A673 (cell line): ENCODE data around the gene HNF1B. TPM values are rescaled to one million over a fixed set of nuclear protein-coding genes. Genes with fewer than 3 reads are reported as not detected.

Experiments
- BruUV-seq: library from RNA; stranded (reverse); fragments of 400-500 nt; replicated peaks from 2 replicates; lab custom pipeline; 2021; lab: Mats Ljungman, UMichigan
- CTCF ChIA-PET: fragments of 300-600 bp; sonication (Branson Sonifier 250); formaldehyde crosslinking; loops from one replicate; lab custom pipeline; 2022; ENCODE audit warnings: antibody characterized with exemption; lab: Charles Lee
- POLR2A ChIA-PET: fragments of 300-600 bp; sonication (Branson Sonifier 250); formaldehyde crosslinking; loops from one replicate; lab custom pipeline; 2022; ENCODE audit warnings: antibody characterized with exemption; ENCODE audit not compliant: low non-redundant PET; lab: Charles Lee
- DNase-seq: peaks from one replicate; pipeline ENCODE4 v3.0.0-alpha.2; 2015; ENCODE audit warnings: low spot score
- H3K27ac ChIP-seq: fragments of 200-600 bp; sonication (generic); 2 replicates; pipeline ENCODE4 v1.5.1; 2016; ENCODE audit warnings: mixed run types, low read depth, mild to moderate bottlenecking, mixed read lengths, antibody characterized with exemption, low read length; ENCODE audit not compliant: poor library complexity, severe bottlenecking
- H3K27me3 ChIP-seq: fragments of 200-600 bp; sonication (generic); replicated peaks from 2 replicates; pipeline ENCODE4 v1.6.1; 2017; ENCODE audit warnings: mixed run types, low read depth, mild to moderate bottlenecking, mixed read lengths, antibody characterized with exemption, low read length; ENCODE audit not compliant: insufficient read depth, poor library complexity
- H3K36me3 ChIP-seq: fragments of 200-600 bp; sonication (generic); 2 replicates; pipeline ENCODE4 v1.6.1; 2016; ENCODE audit warnings: mixed run types, mild to moderate bottlenecking, mixed read lengths, antibody characterized with exemption, low read length; ENCODE audit not compliant: insufficient read depth, poor library complexity, severe bottlenecking
- H3K4me1 ChIP-seq: fragments of 200-600 bp; sonication (generic); 2 replicates; pipeline ENCODE4 v1.6.1; 2017; ENCODE audit warnings: mixed run types, mild to moderate bottlenecking, mixed read lengths, antibody characterized with exemption, low read length; ENCODE audit not compliant: insufficient read depth, poor library complexity, severe bottlenecking
- H3K4me3 ChIP-seq: fragments of 200-600 bp; sonication (generic); 2 replicates; pipeline ENCODE4 v1.5.1; 2016; ENCODE audit warnings: low read depth, mixed run types, mild to moderate bottlenecking, mixed read lengths, low read length; ENCODE audit not compliant: poor library complexity, severe bottlenecking
- H3K9me3 ChIP-seq: fragments of 200-600 bp; sonication (generic); 2 replicates; pipeline ENCODE4 v1.6.1; 2016; ENCODE audit warnings: mixed run types, low read depth, mild to moderate bottlenecking, mixed read lengths, antibody characterized with exemption, low read length; ENCODE audit not compliant: poor library complexity, severe bottlenecking
- CTCF ChIP-seq: fragments of 300-800, 200-600 bp; sonication (generic); conservative IDR thresholded peaks from 2 replicates; pipeline ENCODE4 v1.5.1; 2017; ENCODE audit warnings: low read depth, mild to moderate bottlenecking, antibody characterized with exemption, low read length, moderate library complexity, mixed read lengths
- EZH2 ChIP-seq: fragments of 200-600 bp; sonication (generic); IDR thresholded peaks from 2 replicates; pipeline ENCODE4 v1.6.1; 2017; ENCODE audit warnings: borderline replicate concordance, low read depth, mild to moderate bottlenecking, mixed read lengths, antibody characterized with exemption, low read length; ENCODE audit not compliant: poor library complexity, severe bottlenecking
- intact Hi-C: fragments of 100-400 bp; cut with micrococcal nuclease; formaldehyde crosslinking; loops from one replicate; pipeline ENCODE4 v1.10.0; 2022; ENCODE audit not compliant: unreplicated experiment
- total RNA-seq: library from RNA; stranded (reverse); gene quantifications from 2 replicates; pipeline ENCODE4 v1.2.3, GENCODE V29; 2021

HNF1B gene
- total RNA-seq, 1 experiment from 2014 or later: not detected

GRCh38 chr17:37754363-37754762 lies 9.5 kb upstream of the HNF1B start:
- no peak for DNase-seq
- H3K27ac ChIP-seq: no peak overlapping the region
- no TSS peak for BruUV-seq
- POLR2A ChIA-PET: no interaction called here
- no peaks in the 10 kb centered on the region for H3K36me3 ChIP-seq
- H3K4me1 ChIP-seq: no peaks in the 10 kb centered on the region
- no peaks in the 10 kb centered on the region for H3K9me3 ChIP-seq
- H3K4me3 ChIP-seq: no peak overlapping the region
- CTCF ChIA-PET: no interaction called here
- intact Hi-C loops: no loop called here
- no peaks in the 10 kb centered on the region for H3K27me3 ChIP-seq
- TF ChIP-seq EZH2 (no peak), CTCF (no peak)

GRCh38 chr17:37752482-37752881 lies 7.6 kb upstream of the HNF1B start:
- intact Hi-C loops: no loop called here
- Histone ChIP-seq H3K9me3 (no peaks in the 10 kb centered on the region), H3K27ac (no peak overlapping the region), H3K4me1 (no peaks in the 10 kb centered on the region), H3K4me3 (no peak overlapping the region), H3K27me3 (peaks cover 9% of the 10 kb centered on the region), H3K36me3 (no peaks in the 10 kb centered on the region)
- DNase-seq: no peak
- TF ChIP-seq CTCF: no peak
- no peak for TF ChIP-seq EZH2
- ChIA-PET CTCF (no interaction called here), POLR2A (no interaction called here)
- no TSS peak for BruUV-seq

- Histone ChIP-seq H3K9me3 (no peaks in the 10 kb centered on the region), H3K36me3 (no peaks in the 10 kb centered on the region), H3K27me3 (peaks cover 25% of the 10 kb centered on the region), H3K4me1 (no peaks in the 10 kb centered on the region), H3K27ac (no peak overlapping the region), H3K4me3 (no peak overlapping the region)
- TF ChIP-seq EZH2 (no peak), CTCF (no peak)
- DNase-seq: no peak
- ChIA-PET CTCF (no interaction called here), POLR2A (no interaction called here)
- intact Hi-C loops: no loop called here
- no TSS peak for BruUV-seq
Observed at GRCh38 chr17:37750768-37751475, 6.1 kb upstream of the HNF1B start.
